Measurements from ENCODE around the gene MYH15. TPM values are rescaled to one million over a fixed set of nuclear protein-coding genes. Genes with fewer than 3 reads are reported as not detected.

MYH15 gene
- polyA plus RNA-seq, 3 donors, result not detected

DNA sequence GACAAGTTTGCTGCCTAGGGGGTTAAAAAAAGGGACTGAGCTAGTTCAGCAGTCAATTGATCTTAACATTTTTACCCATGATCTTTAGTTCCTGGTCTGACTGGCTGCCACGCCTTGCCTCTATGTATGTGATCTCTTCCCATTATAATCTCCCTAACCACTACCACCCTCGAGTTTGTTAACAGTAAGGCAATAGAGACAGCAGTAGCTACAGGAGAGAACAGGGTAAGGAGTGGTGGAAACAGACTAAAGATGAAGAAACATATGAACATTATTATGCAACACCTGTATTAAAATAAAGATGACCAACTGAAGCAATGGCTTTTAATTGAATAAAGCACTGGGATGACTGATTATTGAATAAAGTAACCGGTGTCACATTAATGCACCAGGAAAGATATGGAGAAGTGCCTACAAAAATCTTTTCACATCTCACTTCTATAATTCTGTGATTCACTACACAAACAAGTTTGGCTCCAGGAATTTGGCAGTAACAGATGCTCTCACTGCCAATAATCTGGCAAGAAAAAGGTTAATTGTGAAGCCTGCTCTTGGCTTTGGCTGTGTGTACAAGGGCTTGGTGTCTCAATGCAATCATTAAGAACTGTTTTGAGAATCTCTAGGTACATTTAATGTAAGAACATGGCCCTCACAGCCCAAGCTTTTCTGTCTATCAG, 118.3 kb downstream of the MYH15 start:
- no CpG with 5 or more reads among the region's 3 CpGs for WGBS (ENCODE audit: insufficient coverage)
- intact Hi-C loops (cut with micrococcal nuclease), result no loop called here

DNA sequence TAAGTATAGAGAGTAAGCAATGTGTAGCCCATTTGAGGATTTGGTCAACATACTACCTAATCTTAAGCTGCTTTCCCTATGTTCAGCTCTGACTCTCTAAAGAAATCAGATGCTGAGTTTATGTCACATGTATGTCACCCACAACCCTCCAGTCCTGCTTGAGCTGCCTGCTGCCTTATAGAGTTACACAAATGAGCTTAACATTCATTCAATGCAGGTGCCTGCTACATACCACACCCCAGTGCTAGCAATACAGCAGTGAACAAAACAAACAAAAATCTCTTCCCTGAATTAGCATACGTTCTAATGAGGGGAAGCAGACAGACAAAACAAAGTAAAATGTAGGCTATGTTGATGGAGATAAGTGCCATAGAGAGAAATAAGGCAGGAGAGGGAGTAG, 121.0 kb downstream of the MYH15 start:
- H3K4me2 ChIP-seq (replicated peaks; ENCODE audit: extremely low read depth, low read length, poor library complexity, severe bottlenecking), result no peak overlapping the region

More for the DNA sequence above, 118.3 kb downstream of the MYH15 start:
- no peak for DNase-seq
- no peaks in the 10 kb centered on the region for H4K20me1 ChIP-seq (ENCODE audit: insufficient read depth, low read length)
- H3K9ac ChIP-seq (ENCODE audit: insufficient read depth, low read length, poor library complexity, severe bottlenecking), result no peak overlapping the region
- Mint-ChIP-seq H3K36me3 (no peaks in the 10 kb centered on the region), H3K4me3 (no peak overlapping the region), H3K4me1 (peaks cover 27% of the 10 kb centered on the region), H3K27me3 (ENCODE audit: low read depth in 3 of 3) (peaks cover 0 to 1% (median 0%) of the 10 kb centered on the region in 3 donors), H3K27ac (peak overlapping the region in 1 of 7 donors; percentile 14), H3K9me3 (peaks cover 0 to 1% (median 0%) of the 10 kb centered on the region in 7 donors)
- H3K4me2 ChIP-seq (replicated peaks; ENCODE audit: extremely low read depth, low read length, poor library complexity, severe bottlenecking), result no peak overlapping the region
- no peaks in the 10 kb centered on the region for H3K9me3 ChIP-seq (replicated peaks in 1 of 2; ENCODE audit: control insufficient read depth in 1 of 2, insufficient read depth in 1 of 2, low read length in 2 of 2)
- H2AFZ ChIP-seq (ENCODE audit: insufficient read depth, low read depth, low read length, poor library complexity, severe bottlenecking), result no peak overlapping the region
- H3K27me3 ChIP-seq (ENCODE audit: control insufficient read depth in 2 of 2, insufficient read depth in 2 of 2, low read length in 2 of 2), result no peaks in the 10 kb centered on the region
- no peak overlapping the region for H3K27ac ChIP-seq (ENCODE audit: low read depth in 1 of 2, low read length in 2 of 2)
- H3K4me3 ChIP-seq (replicated peaks in 1 of 3; ENCODE audit: low read depth in 2 of 3, low read length in 3 of 3), result no peak overlapping the region
- no peak for TF ChIP-seq CTCF (IDR thresholded peaks at IDR 0.05)
- peaks cover 9 to 10% of the 10 kb centered on the region in 2 donors for H3K4me1 ChIP-seq (ENCODE audit: control insufficient read depth in 1 of 2, insufficient read depth in 2 of 2, low read length in 2 of 2)
- H3K36me3 ChIP-seq (replicated peaks in 1 of 2; ENCODE audit: control insufficient read depth in 1 of 2, insufficient read depth in 2 of 2, low read length in 2 of 2), result no peaks in the 10 kb centered on the region
- no peaks in the 10 kb centered on the region for H3K79me2 ChIP-seq (ENCODE audit: insufficient read depth, low read length)

More for the DNA sequence above, 121.0 kb downstream of the MYH15 start:
- no peak overlapping the region for H3K27ac Mint-ChIP-seq
- Histone ChIP-seq H3K27ac (ENCODE audit: low read depth in 1 of 2, low read length in 2 of 2) (no peak overlapping the region), H4K20me1 (ENCODE audit: insufficient read depth, low read length) (no peaks in the 10 kb centered on the region), H3K4me3 (replicated peaks in 1 of 3; ENCODE audit: low read depth in 2 of 3, low read length in 3 of 3) (no peak overlapping the region), H3K79me2 (ENCODE audit: insufficient read depth, low read length) (no peaks in the 10 kb centered on the region), H3K4me1 (ENCODE audit: control insufficient read depth in 1 of 2, insufficient read depth in 2 of 2, low read length in 2 of 2) (peaks cover 9 to 10% of the 10 kb centered on the region in 2 donors), H3K27me3 (ENCODE audit: control insufficient read depth in 2 of 2, insufficient read depth in 2 of 2, low read length in 2 of 2) (no peaks in the 10 kb centered on the region), H3K9ac (ENCODE audit: insufficient read depth, low read length, poor library complexity, severe bottlenecking) (no peak overlapping the region), H3K36me3 (replicated peaks in 1 of 2; ENCODE audit: control insufficient read depth in 1 of 2, insufficient read depth in 2 of 2, low read length in 2 of 2) (no peaks in the 10 kb centered on the region), H3K9me3 (replicated peaks in 1 of 2; ENCODE audit: control insufficient read depth in 1 of 2, insufficient read depth in 1 of 2, low read length in 2 of 2) (no peaks in the 10 kb centered on the region), H2AFZ (ENCODE audit: insufficient read depth, low read depth, low read length, poor library complexity, severe bottlenecking) (no peak overlapping the region)
- no peak overlapping the region for H3K4me3 Mint-ChIP-seq
- peaks cover 26% of the 10 kb centered on the region for H3K4me1 Mint-ChIP-seq
- no CpG with 5 or more reads among the region's 1 CpG for WGBS (ENCODE audit: insufficient coverage)
- no peak for TF ChIP-seq CTCF (IDR thresholded peaks at IDR 0.05)
- no peak for DNase-seq
- peaks cover 0 to 2% (median 1%) of the 10 kb centered on the region in 3 donors for H3K27me3 Mint-ChIP-seq (ENCODE audit: low read depth in 3 of 3)
- no peaks in the 10 kb centered on the region for H3K9me3 Mint-ChIP-seq
- H3K36me3 Mint-ChIP-seq, result no peaks in the 10 kb centered on the region
- intact Hi-C loops (cut with micrococcal nuclease), result no loop called here

All from CD14-positive monocyte (primary cell).